DND-41 (cell line): ENCODE data around the gene DIS3L2.

Experiments
- ATAC-seq: fragments of 200-7000 bp; cut with Tn5 transposase; 3 replicates; pipeline ENCODE4 v1.9.1; 2021; ENCODE audit warnings: low read depth; ENCODE audit not compliant: insufficient read depth
- DNase-seq: peaks from one replicate; pipeline ENCODE4 v3.0.0-alpha.2; 2020
- H2AFZ ChIP-seq: 2 replicates; pipeline ENCODE4 v1.6.0; 2012; ENCODE audit warnings: low read depth, low read length
- H3K27ac ChIP-seq: 2 replicates; pipeline ENCODE4 v1.5.1; 2012; ENCODE audit warnings: low read length, inconsistent platforms
- H3K27me3 ChIP-seq: fragments of 200-600 bp; sonication (generic); 2 replicates; pipeline ENCODE4 v1.6.0; 2012; ENCODE audit warnings: low read length, mild to moderate bottlenecking, inconsistent platforms; ENCODE audit not compliant: insufficient read depth, poor library complexity
- H3K36me3 ChIP-seq: 2 replicates; pipeline ENCODE4 v1.5.1; 2012; ENCODE audit warnings: low read length, inconsistent platforms; ENCODE audit not compliant: insufficient read depth
- H3K4me1 ChIP-seq: 2 replicates; pipeline ENCODE4 v1.5.1; 2012; ENCODE audit warnings: mild to moderate bottlenecking, low read length; ENCODE audit not compliant: insufficient read depth
- H3K4me2 ChIP-seq: 2 replicates; pipeline ENCODE4 v1.6.0; 2012; ENCODE audit warnings: mild to moderate bottlenecking, moderate library complexity, low read length, inconsistent platforms; ENCODE audit not compliant: insufficient read depth
- H3K4me3 ChIP-seq, 2 experiments: fragments of 200-600 bp in 1 of 2; shearing (Covaris generic) in 1 of 2; 2 replicates each; pipeline ENCODE4 v1.5.1; 2012 to 2016; ENCODE audit warnings: inconsistent platforms in 2 of 2, low read length in 2 of 2, mild to moderate bottlenecking in 2 of 2, low read depth in 1 of 2, moderate library complexity in 1 of 2
- H3K79me2 ChIP-seq: 2 replicates; pipeline ENCODE4 v1.6.0; 2012; ENCODE audit warnings: low read length, inconsistent platforms; ENCODE audit not compliant: insufficient read depth
- H3K9ac ChIP-seq: 2 replicates; pipeline ENCODE4 v1.6.0; 2012; ENCODE audit warnings: low read depth, mild to moderate bottlenecking, inconsistent platforms, low read length, moderate library complexity
- H3K9me3 ChIP-seq: 2 replicates; pipeline ENCODE4 v1.5.1; 2012; ENCODE audit warnings: low read length, moderate library complexity, mild to moderate bottlenecking, inconsistent platforms; ENCODE audit not compliant: insufficient read depth, severe bottlenecking
- H4K20me1 ChIP-seq: 2 replicates; pipeline ENCODE4 v1.6.0; 2012; ENCODE audit warnings: low read length; ENCODE audit not compliant: insufficient read depth
- CTCF ChIP-seq: IDR thresholded peaks from 2 replicates; pipeline ENCODE4 v1.5.1; 2012; ENCODE audit warnings: borderline replicate concordance, low read length, moderate library complexity, mild to moderate bottlenecking; ENCODE audit not compliant: poor library complexity, severe bottlenecking; ENCODE audit errors: extremely low read depth
- EZH2 ChIP-seq: IDR thresholded peaks from 3 replicates; pipeline ENCODE4 v1.6.1; 2012; ENCODE audit warnings: borderline replicate concordance, low read depth, mild to moderate bottlenecking, moderate library complexity, low read length, inconsistent platforms; ENCODE audit not compliant: severe bottlenecking

The DIS3L2 gene

GRCh38 chr2:232327105-232328031 lies 365.9 kb downstream of the DIS3L2 start:
- peak; percentile 78 for DNase-seq

GRCh38 chr2:232328032-232328422 lies 366.5 kb downstream of the DIS3L2 start:
- DNase-seq, result peak; percentile 60
- no peak overlapping the region for H3K4me2 ChIP-seq
- peak overlapping the region; percentile 59; the same call in 1 of the 2 replicates for H3K27ac ChIP-seq
- H3K4me3 ChIP-seq, result no peak overlapping the region
- H4K20me1 ChIP-seq, result peaks cover 27% of the 10 kb centered on the region
- H3K4me1 ChIP-seq, result peaks cover 22% of the 10 kb centered on the region
- H3K9ac ChIP-seq, result no peak overlapping the region
- peak; percentile 66 for ATAC-seq
- no peaks in the 10 kb centered on the region for H3K27me3 ChIP-seq
- H3K9me3 ChIP-seq, result no peaks in the 10 kb centered on the region
- no peaks in the 10 kb centered on the region for H3K36me3 ChIP-seq
- TF ChIP-seq EZH2 (no peak), CTCF (peak; percentile 61)
- H2AFZ ChIP-seq, result no peak overlapping the region
- no peaks in the 10 kb centered on the region for H3K79me2 ChIP-seq

More at GRCh38 chr2:232327105-232328031, 365.9 kb downstream of the DIS3L2 start:
- peak; percentile 78 for ATAC-seq
- H4K20me1 ChIP-seq, result peaks cover 27% of the 10 kb centered on the region
- no peak overlapping the region for H3K4me3 ChIP-seq
- H3K9ac ChIP-seq, result no peak overlapping the region
- H3K27me3 ChIP-seq, result no peaks in the 10 kb centered on the region
- no peaks in the 10 kb centered on the region for H3K79me2 ChIP-seq
- no peak overlapping the region for H3K4me2 ChIP-seq
- TF ChIP-seq EZH2, result no peak
- peak; percentile 83 for TF ChIP-seq CTCF
- no peaks in the 10 kb centered on the region for H3K36me3 ChIP-seq
- no peaks in the 10 kb centered on the region for H3K9me3 ChIP-seq
- H2AFZ ChIP-seq, result no peak overlapping the region
- peaks cover 22% of the 10 kb centered on the region for H3K4me1 ChIP-seq
- 0 out of 2 replicates have a peak overlapping the region, but pooled peaks have one; percentile 8 for H3K27ac ChIP-seq

- peaks cover 22% of the 10 kb centered on the region for H3K4me1 ChIP-seq
- H3K4me3 ChIP-seq, result no peak overlapping the region
- no peak overlapping the region for H3K4me2 ChIP-seq
- no peak overlapping the region for H3K9ac ChIP-seq
- ATAC-seq (no peak), DNase-seq (no peak)
- no peaks in the 10 kb centered on the region for H3K79me2 ChIP-seq
- no peaks in the 10 kb centered on the region for H3K27me3 ChIP-seq
- H3K9me3 ChIP-seq, result no peaks in the 10 kb centered on the region
- no peaks in the 10 kb centered on the region for H3K36me3 ChIP-seq
- H3K27ac ChIP-seq, result peak overlapping the region; percentile 59
- TF ChIP-seq CTCF, result no peak
- TF ChIP-seq EZH2, result no peak
- H2AFZ ChIP-seq, result no peak overlapping the region
- H4K20me1 ChIP-seq, result peaks cover 27% of the 10 kb centered on the region
Observed at GRCh38 chr2:232328516-232329460, 367.3 kb downstream of the DIS3L2 start.
